HCT116 (cell line): ENCODE results near the gene ZCCHC13. TPM values are rescaled to one million over a fixed set of nuclear protein-coding genes. Genes with fewer than 3 reads are reported as not detected.
"Not testable (repeated sequence)": the region's sequence is repeated elsewhere in the genome, so short reads cannot be mapped to it uniquely, and the experiment has no call there.

ENCODE experiments used
- ATAC-seq: fragments of 200-7000 bp; cut with Tn5 transposase; 2 replicates; pipeline ENCODE4 v1.9.1; 2020; ENCODE audit warnings: mild to moderate bottlenecking, moderate library complexity
- BruUV-seq: library from RNA; stranded (reverse); fragments of 400-500 nt; replicated peaks from 2 replicates; lab custom pipeline; 2021; lab: Mats Ljungman, UMichigan
- CTCF ChIA-PET: fragments of 300-600 bp; sonication (Branson Sonifier 250); formaldehyde crosslinking; loops from one replicate; lab custom pipeline; 2021; ENCODE audit warnings: antibody characterized with exemption; lab: Charles Lee
- POLR2A ChIA-PET: fragments of 300-600, 350-600 bp; sonication (Branson Sonifier 250); formaldehyde crosslinking; loops from one replicate; lab custom pipeline; 2021; ENCODE audit warnings: antibody characterized with exemption; lab: Charles Lee
- RAD21 ChIA-PET, 2 experiments: fragments of 300-600 bp; sonication (Branson Sonifier 250); formaldehyde crosslinking; loops; one replicate each; lab custom pipeline; 2023; ENCODE audit warnings: low total read pairs in 2 of 2; ENCODE audit not compliant: uncharacterized antibody in 2 of 2, unreplicated experiment in 2 of 2, low non-redundant PET in 1 of 2; lab: Charles Lee
- DNase-seq: peaks from one replicate; pipeline ENCODE4 v3.0.0-alpha.2; 2010; ENCODE audit warnings: low read depth, low spot score
- H2AFZ ChIP-seq: fragments of 200-600 bp; shearing (Covaris generic), sonication (generic); 2 replicates; pipeline ENCODE4 v1.6.1; 2017; ENCODE audit warnings: low read depth, mixed run types, mixed read lengths, antibody characterized with exemption, low read length; ENCODE audit not compliant: poor library complexity, severe bottlenecking
- H3K27ac ChIP-seq: 2 replicates; pipeline ENCODE4 v1.5.1; 2012; ENCODE audit warnings: low read depth, low read length
- H3K27me3 ChIP-seq: fragments of 200-600 bp; sonication (generic); 2 replicates; pipeline ENCODE4 v1.6.1; 2016; ENCODE audit warnings: mixed run types, low read length, mixed read lengths; ENCODE audit not compliant: insufficient read depth
- H3K36me3 ChIP-seq, 2 experiments: fragments of 200-500 bp in 1 of 2; fragments of 200-600 bp in 1 of 2; sonication (Bioruptor generic) in 1 of 2; sonication (generic) in 1 of 2; 2 replicates each; pipeline versions ENCODE4 v1.5.1 to v1.6.1; 2014 to 2016; ENCODE audit warnings: low read length in 2 of 2, inconsistent platforms in 1 of 2, mixed read lengths in 1 of 2, mixed run types in 1 of 2; ENCODE audit not compliant: insufficient read depth in 2 of 2, control insufficient read depth in 1 of 2
- H3K4me1 ChIP-seq, 2 experiments: fragments of 200-600 bp in 1 of 2; sonication (generic) in 1 of 2; 2 replicates each; pipeline versions ENCODE4 v1.5.1 to v1.6.1; 2012 to 2017; ENCODE audit warnings: low read length in 2 of 2, inconsistent platforms in 1 of 2, mild to moderate bottlenecking in 1 of 2, mixed read lengths in 1 of 2, mixed run types in 1 of 2, moderate library complexity in 1 of 2; ENCODE audit not compliant: insufficient read depth in 2 of 2, control insufficient read depth in 1 of 2
- H3K4me2 ChIP-seq: fragments of 200-600 bp; sonication (generic); 2 replicates; pipeline ENCODE4 v1.6.1; 2017; ENCODE audit warnings: mixed run types, low read length, mixed read lengths
- H3K4me3 ChIP-seq, 2 experiments: fragments of 200-600 bp in 1 of 2; sonication (generic) in 1 of 2; replicated peaks in 1 of 2; 2 replicates each; pipeline ENCODE4 v1.5.1; 2011 to 2016; ENCODE audit warnings: low read length in 2 of 2, control low read depth in 1 of 2, low read depth in 1 of 2, mild to moderate bottlenecking in 1 of 2, mixed read lengths in 1 of 2, mixed run types in 1 of 2
- H3K79me2 ChIP-seq: fragments of 200-600 bp; sonication (generic); 2 replicates; pipeline ENCODE4 v1.6.1; 2017; ENCODE audit warnings: mild to moderate bottlenecking, mixed run types, low read length, moderate library complexity, mixed read lengths; ENCODE audit not compliant: insufficient read depth
- H3K9ac ChIP-seq: fragments of 200-600 bp; sonication (generic); 2 replicates; pipeline ENCODE4 v1.6.1; 2016; ENCODE audit warnings: low read length, mixed read lengths
- H3K9me2 ChIP-seq: fragments of 200-600 bp; sonication (generic), shearing (Covaris generic); 2 replicates; pipeline ENCODE4 v1.6.1; 2017; ENCODE audit warnings: mixed run types, mild to moderate bottlenecking, moderate library complexity; ENCODE audit not compliant: insufficient read depth
- H3K9me3 ChIP-seq, 2 experiments: fragments of 200-500 bp in 1 of 2; fragments of 200-600 bp in 1 of 2; sonication (Bioruptor generic) in 1 of 2; sonication (generic) in 1 of 2; 2 replicates each; pipeline ENCODE4 v1.6.1; 2014 to 2017; ENCODE audit warnings: low read length in 2 of 2, mixed read lengths in 2 of 2, inconsistent platforms in 1 of 2, low read depth in 1 of 2, mild to moderate bottlenecking in 1 of 2, mixed run types in 1 of 2, moderate library complexity in 1 of 2; ENCODE audit not compliant: control insufficient read depth in 1 of 2, insufficient read depth in 1 of 2
- H4K20me1 ChIP-seq: fragments of 200-600 bp; sonication (generic), shearing (Covaris generic); 2 replicates; pipeline ENCODE4 v1.6.1; 2017; ENCODE audit warnings: mixed run types, mild to moderate bottlenecking, moderate library complexity; ENCODE audit not compliant: insufficient read depth
- JUND ChIP-seq: IDR thresholded peaks from 2 replicates; pipeline ENCODE4 v1.6.1; 2012
- RAD21 ChIP-seq: IDR thresholded peaks from 2 replicates; pipeline ENCODE4 v1.6.1; 2012; ENCODE audit warnings: low read depth, mild to moderate bottlenecking
- SIN3A ChIP-seq: IDR thresholded peaks from 2 replicates; pipeline ENCODE4 v1.6.1; 2012; ENCODE audit warnings: low read depth
- TCF7L2 ChIP-seq: IDR thresholded peaks from 2 replicates; pipeline ENCODE4 v1.7.0; 2011; ENCODE audit warnings: borderline replicate concordance, inconsistent platforms; ENCODE audit not compliant: insufficient read depth, insufficient read length; ENCODE audit errors: extremely low read depth
- ZFX ChIP-seq: fragments of 450-650 bp; IDR thresholded peaks from 2 replicates; pipeline ENCODE4 v1.6.1; 2017
- ZNF274 ChIP-seq: fragments of 200-500 bp; sonication (Bioruptor generic); IDR thresholded peaks from 2 replicates; pipeline ENCODE4 v1.6.1; 2014; ENCODE audit warnings: mild to moderate bottlenecking, low read depth, low read length, inconsistent platforms
- intact Hi-C: fragments of 100-400 bp; cut with micrococcal nuclease; formaldehyde crosslinking; loops from 2 replicates; pipeline ENCODE4 v1.10.0; 2022
- total RNA-seq: library from RNA; stranded (reverse); gene quantifications from one replicate; pipeline ENCODE4 v1.2.1, GENCODE V29; 2021; ENCODE audit not compliant: unreplicated experiment
- TF ChIP-seq, protein P1 (sequence below): IDR thresholded peaks from 2 replicates; pipeline ENCODE4 v1.6.1; 2012
- TF ChIP-seq, protein P2 (sequence below), 3 experiments: fragments of 200-600 bp in 1 of 3; sonication (generic) in 1 of 3; IDR thresholded peaks in 2 of 3; conservative IDR thresholded peaks in 1 of 3; 2 replicates each; pipeline ENCODE4 v1.5.1; 2012 to 2017; ENCODE audit warnings: low read depth in 2 of 3, low read length in 2 of 3, antibody characterized with exemption in 1 of 3, borderline replicate concordance in 1 of 3, control low read depth in 1 of 3, mild to moderate bottlenecking in 1 of 3, mixed read lengths in 1 of 3, mixed run types in 1 of 3, moderate library complexity in 1 of 3; ENCODE audit not compliant: insufficient read depth in 1 of 3

The ZCCHC13 gene
- total RNA-seq, 1 experiment from 2014 or later = not detected

DNA sequence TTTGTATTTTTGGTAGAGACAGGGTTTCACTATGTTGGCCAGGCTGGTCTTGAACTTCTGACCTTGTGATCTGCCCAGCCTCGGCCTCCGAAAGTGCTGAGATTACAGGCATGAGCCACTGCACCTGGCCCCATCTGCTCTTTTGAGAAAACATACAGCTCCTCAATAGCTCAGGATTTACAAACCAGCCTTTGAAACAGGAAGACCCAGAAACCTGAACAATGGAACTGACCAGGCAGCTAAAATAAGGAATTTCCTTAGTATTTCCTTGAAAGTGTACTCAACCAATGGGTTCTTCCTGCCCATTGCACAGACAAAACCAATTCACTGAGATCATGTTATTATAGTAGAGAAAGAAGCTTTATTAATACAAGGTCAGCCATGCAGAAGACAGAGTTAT lies 15.3 kb downstream of the ZCCHC13 start:
- H3K9ac ChIP-seq, H3K36me3 ChIP-seq, H3K9me3 ChIP-seq, BruUV-seq, H3K4me1 ChIP-seq, H3K79me2 ChIP-seq, H3K4me2 ChIP-seq, ATAC-seq, RAD21 ChIA-PET, H3K27me3 ChIP-seq, POLR2A ChIA-PET, intact Hi-C loops, CTCF ChIA-PET, DNase-seq, H3K27ac ChIP-seq, H2AFZ ChIP-seq, H4K20me1 ChIP-seq, H3K9me2 ChIP-seq, H3K4me3 ChIP-seq: not testable (repeated sequence)

DNA sequence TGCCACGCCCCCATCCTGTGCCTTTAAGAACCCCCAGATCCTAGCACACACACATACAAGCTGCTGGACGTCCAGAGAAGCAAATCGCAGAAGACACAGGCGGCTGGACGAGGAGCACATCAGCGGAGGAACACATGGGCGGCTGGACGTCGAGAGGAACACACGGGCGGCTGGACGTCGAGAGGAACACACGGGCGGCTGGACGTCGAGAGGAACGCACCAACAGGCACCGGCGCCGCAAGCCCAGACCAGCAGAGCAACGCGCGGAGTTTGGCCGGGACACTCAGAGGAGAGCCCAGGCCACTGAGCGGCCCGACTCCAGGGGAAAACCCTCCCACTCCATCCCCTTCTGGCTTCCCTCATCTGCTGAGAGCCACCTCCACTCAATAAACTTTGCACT lies 17.2 kb downstream of the ZCCHC13 start:
- Histone ChIP-seq H4K20me1 (no peaks in the 10 kb centered on the region), H2AFZ (no peak overlapping the region), H3K4me3 (no peak overlapping the region), H3K9me2 (no peaks in the 10 kb centered on the region)
- POLR2A ChIA-PET = no interaction called here
- RAD21 ChIA-PET = no interaction called here
- CTCF ChIA-PET = no interaction called here
- DNase-seq = no peak
- intact Hi-C loops = no loop called here
- TF ChIP-seq, protein P1, sequence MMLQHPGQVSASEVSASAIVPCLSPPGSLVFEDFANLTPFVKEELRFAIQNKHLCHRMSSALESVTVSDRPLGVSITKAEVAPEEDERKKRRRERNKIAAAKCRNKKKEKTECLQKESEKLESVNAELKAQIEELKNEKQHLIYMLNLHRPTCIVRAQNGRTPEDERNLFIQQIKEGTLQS = no peak
- TF ChIP-seq TCF7L2 (no peak), ZNF274 (no peak), SIN3A (no peak), JUND (no peak), RAD21 (no peak), ZFX (no peak)
- TF ChIP-seq, protein P2, sequence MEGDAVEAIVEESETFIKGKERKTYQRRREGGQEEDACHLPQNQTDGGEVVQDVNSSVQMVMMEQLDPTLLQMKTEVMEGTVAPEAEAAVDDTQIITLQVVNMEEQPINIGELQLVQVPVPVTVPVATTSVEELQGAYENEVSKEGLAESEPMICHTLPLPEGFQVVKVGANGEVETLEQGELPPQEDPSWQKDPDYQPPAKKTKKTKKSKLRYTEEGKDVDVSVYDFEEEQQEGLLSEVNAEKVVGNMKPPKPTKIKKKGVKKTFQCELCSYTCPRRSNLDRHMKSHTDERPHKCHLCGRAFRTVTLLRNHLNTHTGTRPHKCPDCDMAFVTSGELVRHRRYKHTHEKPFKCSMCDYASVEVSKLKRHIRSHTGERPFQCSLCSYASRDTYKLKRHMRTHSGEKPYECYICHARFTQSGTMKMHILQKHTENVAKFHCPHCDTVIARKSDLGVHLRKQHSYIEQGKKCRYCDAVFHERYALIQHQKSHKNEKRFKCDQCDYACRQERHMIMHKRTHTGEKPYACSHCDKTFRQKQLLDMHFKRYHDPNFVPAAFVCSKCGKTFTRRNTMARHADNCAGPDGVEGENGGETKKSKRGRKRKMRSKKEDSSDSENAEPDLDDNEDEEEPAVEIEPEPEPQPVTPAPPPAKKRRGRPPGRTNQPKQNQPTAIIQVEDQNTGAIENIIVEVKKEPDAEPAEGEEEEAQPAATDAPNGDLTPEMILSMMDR (IDR thresholded peaks at IDR 0.05 in 2 of 3, conservative IDR thresholded peaks at IDR 0.05 in 1 of 3; ENCODE audit: borderline replicate concordance in 1 of 3, insufficient read depth in 1 of 3, low read depth in 2 of 3, low read length in 2 of 3) = no peak
- TF ChIP-seq, all 23 proteins: peak for 0
- H3K4me1 ChIP-seq = no peaks in the 10 kb centered on the region
- H3K36me3 ChIP-seq = no peaks in the 10 kb centered on the region
- no peaks in the 10 kb centered on the region for H3K79me2 ChIP-seq
- no peaks in the 10 kb centered on the region for H3K27me3 ChIP-seq
- no peak overlapping the region for H3K4me2 ChIP-seq
- H3K27ac ChIP-seq = no peak overlapping the region
- H3K9ac ChIP-seq = no peak overlapping the region
- no peak for ATAC-seq
- no TSS peak for BruUV-seq
- no peaks in the 10 kb centered on the region for H3K9me3 ChIP-seq
